HG03575 (cell line): ENCODE measurements around the gene CC2D1A.

ENCODE experiments used
- ATAC-seq: cut with Tn5 transposase; IDR thresholded peaks from one replicate; pipeline ENCODE4 v1.9.1; 2021; ENCODE audit not compliant: unreplicated experiment, insufficient number of reproducible peaks, low FRiP score; ENCODE audit errors: extremely low read depth

The CC2D1A gene

GRCh38 chr19:13905634-13906520 lies at the start of gene CC2D1A, which contains the start of gene BRME1:
TSS of gene CC2D1A (plus strand) at chr19:13906201. CDS start at chr19:13906442, 241 bp downstream.
TSS of gene BRME1 (minus strand) at chr19:13906117. CDS start at chr19:13904892, 1,225 bp downstream.
- no peak for ATAC-seq

GRCh38 chr19:13856497-13856896 lies 49.5 kb upstream of the CC2D1A start:
- no peak for ATAC-seq

- ATAC-seq, result no peak
Measured at GRCh38 chr19:13859361-13859880, 46.6 kb upstream of the CC2D1A start.

GRCh38 chr19:13860679-13861391 lies 45.2 kb upstream of the CC2D1A start:
- ATAC-seq, result no peak

- no peak for ATAC-seq
Measured at GRCh38 chr19:13861392-13861713, 44.6 kb upstream of the CC2D1A start.

GRCh38 chr19:13861714-13862531 lies 44.1 kb upstream of the CC2D1A start:
- no peak for ATAC-seq

GRCh38 chr19:13864046-13864666 lies 41.8 kb upstream of the CC2D1A start:
- no peak for ATAC-seq

GRCh38 chr19:13864667-13865570 lies 41.1 kb upstream of the CC2D1A start:
- no peak for ATAC-seq

- no peak for ATAC-seq
Measured at GRCh38 chr19:13865571-13866462, 40.2 kb upstream of the CC2D1A start.

- no peak for ATAC-seq
Measured at GRCh38 chr19:13866463-13867046, 39.4 kb upstream of the CC2D1A start.

- no peak for ATAC-seq
Measured at GRCh38 chr19:13868663-13869062, 37.3 kb upstream of the CC2D1A start.

GRCh38 chr19:13869281-13869680 lies 36.7 kb upstream of the CC2D1A start:
- no peak for ATAC-seq

- no peak for ATAC-seq
Measured at GRCh38 chr19:13870873-13871272, 35.1 kb upstream of the CC2D1A start.

- no peak for ATAC-seq
Measured at GRCh38 chr19:13872339-13872694, 33.7 kb upstream of the CC2D1A start.

GRCh38 chr19:13872695-13873389 lies 33.2 kb upstream of the CC2D1A start:
- ATAC-seq, result no peak

GRCh38 chr19:13873834-13874515 lies 32.0 kb upstream of the CC2D1A start:
- no peak for ATAC-seq
